Mesothelial cell of epicardium (in vitro differentiated cells): ENCODE results near the gene CEP85. TPM values are rescaled to one million over a fixed set of nuclear protein-coding genes. Genes with fewer than 3 reads are reported as not detected.
A peak's percentile ranks its signal among the peaks of the same experiment; 100 is the strongest.
"Not testable (repeated sequence)": the region's sequence is repeated elsewhere in the genome, so short reads cannot be mapped to it uniquely, and the experiment has no call there.

Source experiments
- DNase-seq, 2 experiments: peaks; one replicate each; pipeline ENCODE4 v3.0.0; 2021; ENCODE audit warnings: low spot score in 2 of 2; ENCODE audit not compliant: unreplicated experiment in 2 of 2
- H3K27ac Mint-ChIP-seq: 2 replicates; pipeline ENCODE4 v1.8.0; 2021; ENCODE audit warnings: mixed read lengths
- H3K27me3 Mint-ChIP-seq: 2 replicates; pipeline ENCODE4 v1.8.0; 2021; ENCODE audit warnings: low read depth, mixed read lengths
- H3K36me3 Mint-ChIP-seq: 2 replicates; pipeline ENCODE4 v1.8.0; 2021; ENCODE audit warnings: mixed read lengths
- H3K4me1 Mint-ChIP-seq: 2 replicates; pipeline ENCODE4 v1.8.0; 2021; ENCODE audit warnings: mixed read lengths
- H3K4me3 Mint-ChIP-seq: 2 replicates; pipeline ENCODE4 v1.8.0; 2021; ENCODE audit warnings: mild to moderate bottlenecking, moderate library complexity, mixed read lengths
- H3K9me3 Mint-ChIP-seq: 2 replicates; pipeline ENCODE4 v1.8.0; 2021; ENCODE audit warnings: mixed read lengths
- total RNA-seq: library from RNA; stranded (reverse); gene quantifications from 3 replicates; pipeline ENCODE4 v1.2.1, GENCODE V29; 2021
- TF ChIP-seq, protein P1 (sequence below): fragments of 200-600 bp; sonication (generic); IDR thresholded peaks from one replicate; pipeline ENCODE4 v1.5.0; 2021; ENCODE audit warnings: antibody characterized with exemption; ENCODE audit not compliant: unreplicated experiment

The CEP85 gene
- total RNA-seq, 1 donor from 2014 or later: 20.3 TPM

DNA sequence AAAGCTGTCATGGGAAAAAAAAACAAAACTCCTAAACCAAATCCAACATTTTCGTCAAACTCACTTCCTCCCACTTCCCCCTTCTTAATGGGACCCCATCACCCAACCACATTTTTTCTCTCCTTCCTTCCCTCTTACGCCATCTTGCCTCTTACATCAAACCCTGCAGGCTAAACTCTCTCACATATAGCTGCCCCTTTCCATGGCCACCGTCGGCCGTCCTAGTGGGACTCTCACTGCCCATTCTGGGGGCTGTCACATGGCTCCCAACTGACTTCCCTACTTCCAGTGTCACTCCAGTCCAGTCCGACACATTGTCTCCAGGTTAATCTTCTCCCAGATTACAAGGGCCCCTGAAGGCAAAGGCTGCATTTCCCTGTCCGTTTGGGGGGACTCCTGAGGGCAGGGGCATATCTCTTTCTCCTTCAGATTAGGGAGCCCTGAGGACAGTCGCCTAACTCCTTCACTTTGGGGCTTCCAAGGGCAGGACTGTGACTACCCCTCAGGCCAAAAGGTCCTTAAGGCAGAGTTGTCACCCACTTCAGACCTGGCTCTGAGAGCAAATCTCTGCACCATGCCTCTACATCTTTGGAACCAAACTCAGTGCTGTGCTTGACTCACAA is 71.8 kb downstream of the CEP85 start:
- Mint-ChIP-seq H3K4me3 (peak overlapping the region; percentile 98), H3K4me1 (peaks cover 14% of the 10 kb centered on the region), H3K9me3 (no peaks in the 10 kb centered on the region), H3K27me3 (no peaks in the 10 kb centered on the region), H3K36me3 (no peaks in the 10 kb centered on the region), H3K27ac (peak overlapping the region; percentile 95)
- TF ChIP-seq, protein P1, sequence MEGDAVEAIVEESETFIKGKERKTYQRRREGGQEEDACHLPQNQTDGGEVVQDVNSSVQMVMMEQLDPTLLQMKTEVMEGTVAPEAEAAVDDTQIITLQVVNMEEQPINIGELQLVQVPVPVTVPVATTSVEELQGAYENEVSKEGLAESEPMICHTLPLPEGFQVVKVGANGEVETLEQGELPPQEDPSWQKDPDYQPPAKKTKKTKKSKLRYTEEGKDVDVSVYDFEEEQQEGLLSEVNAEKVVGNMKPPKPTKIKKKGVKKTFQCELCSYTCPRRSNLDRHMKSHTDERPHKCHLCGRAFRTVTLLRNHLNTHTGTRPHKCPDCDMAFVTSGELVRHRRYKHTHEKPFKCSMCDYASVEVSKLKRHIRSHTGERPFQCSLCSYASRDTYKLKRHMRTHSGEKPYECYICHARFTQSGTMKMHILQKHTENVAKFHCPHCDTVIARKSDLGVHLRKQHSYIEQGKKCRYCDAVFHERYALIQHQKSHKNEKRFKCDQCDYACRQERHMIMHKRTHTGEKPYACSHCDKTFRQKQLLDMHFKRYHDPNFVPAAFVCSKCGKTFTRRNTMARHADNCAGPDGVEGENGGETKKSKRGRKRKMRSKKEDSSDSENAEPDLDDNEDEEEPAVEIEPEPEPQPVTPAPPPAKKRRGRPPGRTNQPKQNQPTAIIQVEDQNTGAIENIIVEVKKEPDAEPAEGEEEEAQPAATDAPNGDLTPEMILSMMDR: no peak
- no peak for DNase-seq

DNA sequence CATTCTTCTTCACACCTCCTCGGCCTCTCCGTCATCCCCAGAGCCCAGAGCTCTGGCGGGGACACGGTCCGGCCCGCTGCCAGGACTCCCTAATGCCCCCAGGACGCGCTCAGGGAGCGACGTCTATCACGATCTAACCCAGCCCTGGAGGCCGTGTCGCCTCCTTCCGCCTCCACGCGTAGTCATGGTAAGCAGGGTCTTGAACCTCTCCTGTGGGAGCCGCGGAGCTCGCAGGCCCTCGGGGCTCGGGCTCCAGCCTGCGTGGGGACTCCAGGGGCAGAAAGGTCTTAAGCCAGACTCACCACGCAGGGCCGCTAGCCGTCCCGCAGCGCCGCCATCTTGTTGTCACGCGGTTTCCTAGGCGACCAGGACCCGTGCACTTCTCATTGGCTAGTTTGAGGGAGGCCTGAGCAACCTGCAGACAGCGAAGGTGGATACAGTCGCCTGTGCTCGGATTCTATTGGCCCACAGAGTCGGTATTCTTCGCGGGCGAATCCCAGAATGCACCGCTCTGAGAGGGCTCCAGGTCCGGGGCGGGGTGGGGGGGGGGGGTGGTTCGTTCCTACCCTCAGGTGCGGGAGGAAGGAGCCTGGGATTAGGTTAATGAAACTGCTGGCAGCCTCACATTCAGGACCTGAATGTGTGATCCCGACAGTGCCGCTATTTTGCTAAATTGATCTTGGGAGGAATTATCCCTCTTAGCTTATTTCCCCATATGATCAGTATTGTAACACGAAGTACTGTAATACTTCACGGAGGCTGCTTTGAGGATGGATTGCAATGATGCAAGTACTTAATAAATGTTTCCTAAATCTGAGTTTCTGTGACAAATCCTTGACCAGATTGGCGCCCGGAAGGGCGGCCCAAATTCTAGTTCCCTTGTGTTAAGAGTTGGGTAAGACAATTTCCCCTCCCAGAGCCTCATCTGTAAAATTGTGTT is 72.6 kb downstream of the CEP85 start, which contains the start of gene UBXN11:
Gene UBXN11 (minus strand): TSS at position 347 of the 940 bp plus-strand sequence. CDS start 3,753 bp downstream, outside the sequence.
- peak; percentile 83 to 89 for DNase-seq
- peak within 1 kb of the TSS; percentile 98 for H3K4me3 Mint-ChIP-seq
- H3K27me3 Mint-ChIP-seq: no peaks in the 10 kb centered on the region
- peaks cover 14% of the 10 kb centered on the region for H3K4me1 Mint-ChIP-seq
- H3K36me3 Mint-ChIP-seq: no peaks in the 10 kb centered on the region
- no peaks in the 10 kb centered on the region for H3K9me3 Mint-ChIP-seq
- H3K27ac Mint-ChIP-seq: peak within 1 kb of the TSS; percentile 95
- TF ChIP-seq, protein P1: no peak

DNA sequence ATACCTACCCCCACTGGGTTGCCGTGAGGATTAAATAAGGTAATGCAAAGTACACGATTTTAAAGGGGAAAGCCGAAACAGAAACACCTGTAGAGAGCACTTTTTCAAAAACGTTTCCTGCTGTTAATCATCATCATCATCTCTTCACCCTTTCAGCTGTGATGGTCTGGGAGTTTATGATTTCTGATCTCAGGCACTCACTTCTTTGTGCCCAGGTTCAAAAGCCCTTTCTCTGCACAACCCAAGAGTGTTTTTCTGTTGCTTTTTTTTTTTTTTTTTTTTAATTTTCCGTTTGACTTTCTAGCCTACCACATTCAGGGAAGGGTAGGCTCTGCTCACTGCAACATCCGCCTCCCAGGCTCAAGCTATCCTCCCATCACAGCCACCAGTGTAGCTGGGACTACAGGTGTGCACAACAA is 73.4 kb downstream of the CEP85 start:
- Mint-ChIP-seq H3K36me3 (no peaks in the 10 kb centered on the region), H3K27me3 (no peaks in the 10 kb centered on the region), H3K9me3 (no peaks in the 10 kb centered on the region), H3K4me3 (peak overlapping the region; percentile 19), H3K27ac (no peak overlapping the region), H3K4me1 (peaks cover 14% of the 10 kb centered on the region)
- TF ChIP-seq, protein P1: no peak
- DNase-seq: no peak

DNA sequence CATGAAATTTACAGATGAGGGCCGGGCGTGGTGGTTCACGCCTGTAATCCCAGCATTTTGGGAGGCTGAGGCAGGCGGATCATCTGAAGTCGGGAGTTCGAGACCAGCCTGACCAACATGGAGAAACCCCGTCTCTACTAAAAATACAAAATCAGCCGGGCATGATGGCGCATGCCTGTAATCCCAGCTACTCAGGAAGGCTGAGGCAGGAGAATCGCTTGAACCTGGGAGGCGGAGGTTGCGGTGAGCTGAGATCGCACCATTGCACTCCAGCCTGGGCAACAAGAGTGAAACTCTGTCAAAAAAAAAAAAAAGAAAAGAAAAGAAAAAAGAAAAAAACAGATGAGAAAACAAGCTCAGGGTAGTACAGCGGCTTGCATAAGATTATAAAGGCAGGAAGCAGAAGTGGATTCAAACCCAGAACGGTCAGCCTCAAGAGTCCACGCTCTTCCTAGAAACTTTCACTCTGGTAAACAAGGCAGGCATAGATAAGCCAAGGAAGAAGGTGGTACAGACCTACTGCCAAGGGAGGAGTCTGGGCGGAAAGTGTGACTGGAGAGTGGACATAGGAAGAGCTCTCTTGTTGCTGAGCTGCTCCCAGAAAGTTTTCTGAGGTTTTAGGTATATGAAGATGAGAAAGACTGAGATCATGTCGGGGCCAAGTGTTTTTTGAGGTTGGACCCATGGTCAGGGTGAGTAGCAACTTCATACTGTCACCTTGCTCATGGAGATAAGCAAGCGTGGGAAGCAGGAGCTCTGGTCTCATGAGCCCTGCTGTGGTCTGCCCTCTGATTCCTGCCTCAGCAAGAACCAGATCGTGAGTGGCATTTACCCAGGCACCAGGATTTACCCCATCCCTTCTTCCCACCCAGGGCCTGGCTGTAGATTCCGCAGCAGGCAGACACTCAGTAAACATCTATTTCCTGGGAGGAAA is 74.2 kb downstream of the CEP85 start:
- not testable (repeated sequence) for H3K27ac Mint-ChIP-seq, H3K9me3 Mint-ChIP-seq, H3K27me3 Mint-ChIP-seq, DNase-seq, H3K36me3 Mint-ChIP-seq, H3K4me3 Mint-ChIP-seq
- H3K4me1 Mint-ChIP-seq: peaks cover 14% of the 10 kb centered on the region

DNA sequence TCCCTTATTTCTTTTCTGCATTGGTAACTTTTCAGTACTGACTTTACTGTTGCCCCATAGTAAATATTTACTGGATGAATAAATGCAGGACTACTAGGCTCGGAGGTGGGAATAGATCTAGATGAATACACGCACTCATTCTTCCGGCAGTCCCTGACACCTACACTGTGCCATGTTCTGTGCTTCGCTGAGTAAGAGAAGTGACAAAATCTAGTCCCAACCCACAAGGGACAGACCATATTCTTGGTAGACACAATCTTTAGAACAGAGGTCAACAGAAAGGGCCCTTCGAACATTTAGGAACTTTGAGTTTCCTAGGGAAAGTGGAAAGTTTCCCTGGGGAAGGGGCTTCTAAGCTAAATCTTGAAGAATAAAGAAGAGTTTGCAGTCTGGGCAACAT is 80.5 kb downstream of the CEP85 start:
- no peak overlapping the region for H3K27ac Mint-ChIP-seq
- TF ChIP-seq, protein P1: no peak
- DNase-seq: no peak
- no peaks in the 10 kb centered on the region for H3K36me3 Mint-ChIP-seq
- no peaks in the 10 kb centered on the region for H3K27me3 Mint-ChIP-seq
- no peaks in the 10 kb centered on the region for H3K9me3 Mint-ChIP-seq
- H3K4me1 Mint-ChIP-seq: peaks cover 11% of the 10 kb centered on the region
- H3K4me3 Mint-ChIP-seq: no peak overlapping the region
